DOHH2 (cell line): ENCODE measurements around the gene DSCAM.

Experiments used
- H3F3A ChIP-seq: fragments of 200-600 bp; sonication (generic), shearing (Covaris generic); 2 replicates; pipeline ENCODE4 v1.6.0; 2016; ENCODE audit warnings: antibody characterized with exemption, mild to moderate bottlenecking; ENCODE audit not compliant: control insufficient read depth, insufficient read depth
- H3K27ac ChIP-seq: fragments of 200-600 bp; sonication (generic); 2 replicates; pipeline ENCODE4 v1.5.1; 2014; ENCODE audit warnings: low read depth, mild to moderate bottlenecking, low read length, moderate library complexity
- H3K27me3 ChIP-seq: fragments of 200-600 bp; sonication (generic); 2 replicates; pipeline ENCODE4 v1.6.1; 2014; ENCODE audit warnings: mild to moderate bottlenecking, low read length, mixed read lengths; ENCODE audit not compliant: control insufficient read depth
- H3K36me3 ChIP-seq: fragments of 200-600 bp; sonication (generic); 2 replicates; pipeline ENCODE4 v1.6.1; 2014; ENCODE audit warnings: mild to moderate bottlenecking, low read length, moderate library complexity, mixed read lengths; ENCODE audit not compliant: control insufficient read depth
- H3K4me1 ChIP-seq: fragments of 200-600 bp; sonication (generic); 2 replicates; pipeline ENCODE4 v1.6.1; 2014; ENCODE audit warnings: mild to moderate bottlenecking, low read length, mixed read lengths; ENCODE audit not compliant: control insufficient read depth
- H3K4me2 ChIP-seq: fragments of 200-600 bp; sonication (generic); 2 replicates; pipeline ENCODE4 v1.6.0; 2014; ENCODE audit warnings: mild to moderate bottlenecking, low read length, moderate library complexity
- H3K4me3 ChIP-seq: fragments of 200-600 bp; sonication (generic); 2 replicates; pipeline ENCODE4 v1.5.1; 2014; ENCODE audit warnings: mild to moderate bottlenecking, low read length, mixed read lengths
- H3K79me2 ChIP-seq: fragments of 200-600 bp; sonication (generic); 2 replicates; pipeline ENCODE4 v1.6.1; 2014; ENCODE audit warnings: mild to moderate bottlenecking, low read length, mixed read lengths; ENCODE audit not compliant: control insufficient read depth
- H3K9me2 ChIP-seq: fragments of 200-600 bp; sonication (generic); replicated peaks from 2 replicates; pipeline ENCODE4 v1.6.1; 2014; ENCODE audit warnings: mild to moderate bottlenecking, low read length, mixed read lengths; ENCODE audit not compliant: control insufficient read depth
- H3K9me3 ChIP-seq: fragments of 200-600 bp; sonication (generic); 2 replicates; pipeline ENCODE4 v1.6.1; 2014; ENCODE audit warnings: antibody characterized with exemption, low read length, mixed read lengths; ENCODE audit not compliant: control insufficient read depth, insufficient read depth
- H4K20me1 ChIP-seq: fragments of 200-600 bp; sonication (generic); 2 replicates; pipeline ENCODE4 v1.6.0; 2014; ENCODE audit warnings: low read depth, mild to moderate bottlenecking, antibody characterized with exemption, low read length, moderate library complexity; ENCODE audit not compliant: control insufficient read depth, insufficient read depth
- EZH2phosphoT487 ChIP-seq: fragments of 200-600 bp; sonication (generic); IDR thresholded peaks from 2 replicates; pipeline ENCODE4 v1.6.1; 2017; ENCODE audit warnings: borderline replicate concordance, mild to moderate bottlenecking, antibody characterized with exemption, low read length, moderate library complexity, mixed read lengths
- TF ChIP-seq, protein P1 (sequence below): fragments of 200-600 bp; sonication (generic); IDR thresholded peaks from one replicate; pipeline ENCODE4 v1.5.1; 2014; ENCODE audit warnings: antibody characterized with exemption, mild to moderate bottlenecking, low read depth, low read length; ENCODE audit not compliant: poor library complexity, severe bottlenecking

The DSCAM gene

DNA sequence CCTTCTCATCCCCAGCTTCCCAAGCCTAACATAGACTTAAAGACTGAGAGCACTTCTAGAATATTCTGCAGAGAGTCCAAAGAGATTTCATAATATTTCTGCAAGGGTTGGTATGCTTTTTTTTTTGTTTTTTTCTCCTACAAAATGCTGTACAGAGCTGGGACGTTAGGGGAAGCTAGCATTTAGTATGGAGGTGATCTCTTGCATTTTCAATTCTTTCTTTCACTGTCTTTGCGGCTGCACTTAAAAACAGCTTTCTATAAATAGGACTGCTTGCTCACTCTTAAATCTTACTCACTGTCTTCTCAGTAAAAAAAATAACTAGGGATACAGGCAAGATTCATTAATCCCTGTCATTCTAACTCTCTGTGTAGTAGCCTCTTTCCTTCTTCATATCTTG, 7.4 kb downstream of the DSCAM start:
- TF ChIP-seq EZH2phosphoT487: no peak
- TF ChIP-seq, protein P1, sequence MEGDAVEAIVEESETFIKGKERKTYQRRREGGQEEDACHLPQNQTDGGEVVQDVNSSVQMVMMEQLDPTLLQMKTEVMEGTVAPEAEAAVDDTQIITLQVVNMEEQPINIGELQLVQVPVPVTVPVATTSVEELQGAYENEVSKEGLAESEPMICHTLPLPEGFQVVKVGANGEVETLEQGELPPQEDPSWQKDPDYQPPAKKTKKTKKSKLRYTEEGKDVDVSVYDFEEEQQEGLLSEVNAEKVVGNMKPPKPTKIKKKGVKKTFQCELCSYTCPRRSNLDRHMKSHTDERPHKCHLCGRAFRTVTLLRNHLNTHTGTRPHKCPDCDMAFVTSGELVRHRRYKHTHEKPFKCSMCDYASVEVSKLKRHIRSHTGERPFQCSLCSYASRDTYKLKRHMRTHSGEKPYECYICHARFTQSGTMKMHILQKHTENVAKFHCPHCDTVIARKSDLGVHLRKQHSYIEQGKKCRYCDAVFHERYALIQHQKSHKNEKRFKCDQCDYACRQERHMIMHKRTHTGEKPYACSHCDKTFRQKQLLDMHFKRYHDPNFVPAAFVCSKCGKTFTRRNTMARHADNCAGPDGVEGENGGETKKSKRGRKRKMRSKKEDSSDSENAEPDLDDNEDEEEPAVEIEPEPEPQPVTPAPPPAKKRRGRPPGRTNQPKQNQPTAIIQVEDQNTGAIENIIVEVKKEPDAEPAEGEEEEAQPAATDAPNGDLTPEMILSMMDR: no peak
- Histone ChIP-seq H3K4me3 (no peak overlapping the region), H4K20me1 (no peaks in the 10 kb centered on the region), H3K4me1 (no peaks in the 10 kb centered on the region), H3K4me2 (no peak overlapping the region), H3K9me2 (no peaks in the 10 kb centered on the region), H3F3A (no peaks in the 10 kb centered on the region), H3K27me3 (no peaks in the 10 kb centered on the region), H3K79me2 (no peaks in the 10 kb centered on the region), H3K9me3 (peaks cover 17% of the 10 kb centered on the region; the same call in 1 of the 2 replicates), H3K27ac (no peak overlapping the region), H3K36me3 (no peaks in the 10 kb centered on the region)

DNA sequence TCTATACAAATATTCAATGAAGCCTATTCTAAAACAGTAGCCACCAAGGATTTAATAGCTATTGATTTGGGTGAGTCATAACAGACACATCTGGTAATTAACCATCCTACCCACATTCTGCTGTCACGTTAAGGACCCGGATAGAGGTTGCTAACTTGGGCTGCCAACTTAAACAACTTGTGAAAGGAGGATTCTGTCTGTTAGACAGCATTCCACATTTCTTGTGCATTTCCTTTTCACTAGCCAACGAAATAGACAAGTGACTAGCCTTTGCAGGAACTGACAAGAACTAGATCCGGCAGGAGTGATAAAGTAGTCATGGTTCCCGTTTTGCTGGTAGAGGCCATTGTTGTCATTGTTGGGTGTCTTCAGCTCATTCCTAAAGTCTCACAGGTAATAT, 9.5 kb downstream of the DSCAM start:
- no peaks in the 10 kb centered on the region for H3F3A ChIP-seq
- H3K36me3 ChIP-seq: no peaks in the 10 kb centered on the region
- H3K9me2 ChIP-seq: no peaks in the 10 kb centered on the region
- H3K27ac ChIP-seq: no peak overlapping the region
- TF ChIP-seq, protein P1: no peak
- TF ChIP-seq EZH2phosphoT487: no peak
- H3K27me3 ChIP-seq: no peaks in the 10 kb centered on the region
- no peaks in the 10 kb centered on the region for H4K20me1 ChIP-seq
- H3K4me1 ChIP-seq: no peaks in the 10 kb centered on the region
- H3K4me3 ChIP-seq: no peak overlapping the region
- no peaks in the 10 kb centered on the region for H3K79me2 ChIP-seq
- peaks cover 17% of the 10 kb centered on the region; the same call in 1 of the 2 replicates for H3K9me3 ChIP-seq
- no peak overlapping the region for H3K4me2 ChIP-seq

DNA sequence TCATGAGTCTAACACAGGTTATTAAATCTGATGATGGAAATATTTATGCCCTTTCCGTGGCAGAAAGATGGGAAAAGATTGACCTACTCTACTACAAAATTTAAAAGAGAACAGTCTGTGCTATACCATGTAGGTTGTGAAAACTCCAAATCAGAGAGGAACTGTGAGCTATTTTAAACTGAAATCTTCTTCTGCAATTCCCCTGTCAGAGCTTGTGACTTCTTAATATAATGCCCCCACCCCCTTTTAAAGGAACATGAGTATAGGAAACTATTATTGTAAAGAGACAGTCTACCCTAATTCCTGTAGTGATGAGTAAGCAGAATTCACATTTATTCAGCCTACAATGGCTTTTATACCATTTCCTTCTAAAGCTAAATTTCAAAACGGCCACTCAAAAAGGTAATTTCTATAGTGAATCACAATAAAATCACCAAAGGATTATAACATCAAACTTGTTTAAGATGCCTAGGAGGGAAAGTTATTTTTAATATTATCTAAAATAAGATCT, 11.7 kb downstream of the DSCAM start:
- no peaks in the 10 kb centered on the region for H3K36me3 ChIP-seq
- H3K9me3 ChIP-seq: peaks cover 6% of the 10 kb centered on the region; the same call in 1 of the 2 replicates
- H4K20me1 ChIP-seq: no peaks in the 10 kb centered on the region
- H3K27me3 ChIP-seq: no peaks in the 10 kb centered on the region
- H3K79me2 ChIP-seq: no peaks in the 10 kb centered on the region
- no peak overlapping the region for H3K4me2 ChIP-seq
- no peaks in the 10 kb centered on the region for H3F3A ChIP-seq
- H3K4me3 ChIP-seq: no peak overlapping the region
- H3K9me2 ChIP-seq: no peaks in the 10 kb centered on the region
- no peaks in the 10 kb centered on the region for H3K4me1 ChIP-seq
- H3K27ac ChIP-seq: no peak overlapping the region
- TF ChIP-seq, protein P1: no peak
- no peak for TF ChIP-seq EZH2phosphoT487
